ENCODE results near the gene TSPAN17. TPM values are rescaled to one million over a fixed set of nuclear protein-coding genes. Genes with fewer than 3 reads are reported as not detected.
"Not testable (repeated sequence)": the region's sequence is repeated elsewhere in the genome, so short reads cannot be mapped to it uniquely, and the experiment has no call there.

Gene TSPAN17
- total RNA-seq, 1 donor from 2014 or later = 33.9 TPM

DNA sequence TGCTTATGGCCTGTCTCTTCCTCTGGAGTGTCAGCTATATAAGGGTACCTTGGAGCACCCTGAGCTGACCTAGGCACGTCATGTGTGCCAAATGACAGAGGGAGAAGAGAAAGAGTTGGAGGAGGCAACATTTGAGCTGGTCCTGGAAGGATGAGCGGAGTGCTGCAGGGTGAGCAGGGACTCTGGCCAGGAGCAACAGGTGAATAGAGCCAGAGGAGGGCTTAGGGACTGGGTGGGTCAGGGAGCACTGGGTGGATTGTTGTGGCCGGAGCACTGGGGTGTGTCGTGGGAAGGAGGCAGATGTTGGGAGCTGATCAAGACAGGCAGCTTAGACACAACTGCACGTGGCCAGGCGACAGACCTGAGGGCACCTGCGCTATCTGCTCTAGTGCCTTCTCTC lies 43.6 kb downstream of the TSPAN17 start:
- no peak overlapping the region for H3K27ac Mint-ChIP-seq
- no peaks in the 10 kb centered on the region for H3K4me1 Mint-ChIP-seq (ENCODE audit: low read depth)
- DNase-seq (ENCODE audit: low spot score) = no peak
- peaks cover 2% of the 10 kb centered on the region for H3K9me3 Mint-ChIP-seq
- intact Hi-C loops (cut with micrococcal nuclease) = no loop called here
- peaks cover 28% of the 10 kb centered on the region for H3K27me3 Mint-ChIP-seq (ENCODE audit: low read depth)
- H3K36me3 Mint-ChIP-seq (ENCODE audit: low read depth) = no peaks in the 10 kb centered on the region
- H3K4me3 Mint-ChIP-seq (ENCODE audit: low read depth) = no peak overlapping the region

DNA sequence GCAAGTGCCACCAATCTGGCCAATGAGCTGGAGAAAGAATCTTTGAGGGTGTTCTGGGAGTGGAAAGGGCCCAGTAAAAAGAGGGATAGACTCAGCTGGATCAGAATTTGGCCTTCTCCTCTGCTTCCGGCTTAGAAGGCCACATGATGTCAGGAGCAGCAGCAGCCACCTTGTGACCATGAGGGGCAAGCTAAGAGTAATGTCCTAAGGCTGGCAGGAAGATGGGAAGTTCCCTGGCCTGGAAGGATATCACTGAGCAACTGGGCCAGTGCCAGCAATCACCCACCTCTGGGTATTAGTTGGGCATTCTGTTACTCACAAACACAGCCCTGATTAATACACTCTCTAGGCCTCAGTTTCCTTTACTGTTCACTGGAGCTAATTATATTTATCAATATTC lies 44.2 kb downstream of the TSPAN17 start:
- intact Hi-C loops (cut with micrococcal nuclease) = no loop called here
- H3K36me3 Mint-ChIP-seq (ENCODE audit: low read depth) = no peaks in the 10 kb centered on the region
- H3K4me1 Mint-ChIP-seq (ENCODE audit: low read depth) = no peaks in the 10 kb centered on the region
- no peak for DNase-seq (ENCODE audit: low spot score)
- H3K9me3 Mint-ChIP-seq = no peaks in the 10 kb centered on the region
- H3K27ac Mint-ChIP-seq = no peak overlapping the region
- peaks cover 28% of the 10 kb centered on the region for H3K27me3 Mint-ChIP-seq (ENCODE audit: low read depth)
- no peak overlapping the region for H3K4me3 Mint-ChIP-seq (ENCODE audit: low read depth)

DNA sequence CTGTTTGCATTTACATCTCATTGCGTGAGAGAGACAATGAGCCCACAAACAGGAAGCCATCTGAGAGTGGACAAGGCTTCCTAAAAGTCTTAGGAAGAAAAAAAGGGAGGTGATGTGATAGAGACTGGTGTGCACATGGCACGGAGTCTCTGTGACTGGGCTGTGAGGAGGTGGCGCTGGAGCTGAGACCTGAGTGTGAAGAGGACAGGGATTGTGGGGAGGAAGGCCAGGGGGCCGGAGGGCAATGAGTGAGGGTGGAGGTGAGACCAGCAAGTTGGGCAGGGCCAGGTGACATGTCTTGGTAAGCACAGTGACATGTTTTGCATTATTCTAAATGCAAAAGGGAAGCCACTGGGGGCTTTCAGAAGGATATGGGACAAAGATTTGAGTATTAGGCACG lies 45.0 kb downstream of the TSPAN17 start:
- intact Hi-C loops (cut with micrococcal nuclease) = no loop called here
- no peak overlapping the region for H3K27ac Mint-ChIP-seq
- H3K9me3 Mint-ChIP-seq = no peaks in the 10 kb centered on the region
- no peaks in the 10 kb centered on the region for H3K4me1 Mint-ChIP-seq (ENCODE audit: low read depth)
- no peaks in the 10 kb centered on the region for H3K36me3 Mint-ChIP-seq (ENCODE audit: low read depth)
- DNase-seq (ENCODE audit: low spot score) = no peak
- no peak overlapping the region for H3K4me3 Mint-ChIP-seq (ENCODE audit: low read depth)
- peaks cover 36% of the 10 kb centered on the region for H3K27me3 Mint-ChIP-seq (ENCODE audit: low read depth)

DNA sequence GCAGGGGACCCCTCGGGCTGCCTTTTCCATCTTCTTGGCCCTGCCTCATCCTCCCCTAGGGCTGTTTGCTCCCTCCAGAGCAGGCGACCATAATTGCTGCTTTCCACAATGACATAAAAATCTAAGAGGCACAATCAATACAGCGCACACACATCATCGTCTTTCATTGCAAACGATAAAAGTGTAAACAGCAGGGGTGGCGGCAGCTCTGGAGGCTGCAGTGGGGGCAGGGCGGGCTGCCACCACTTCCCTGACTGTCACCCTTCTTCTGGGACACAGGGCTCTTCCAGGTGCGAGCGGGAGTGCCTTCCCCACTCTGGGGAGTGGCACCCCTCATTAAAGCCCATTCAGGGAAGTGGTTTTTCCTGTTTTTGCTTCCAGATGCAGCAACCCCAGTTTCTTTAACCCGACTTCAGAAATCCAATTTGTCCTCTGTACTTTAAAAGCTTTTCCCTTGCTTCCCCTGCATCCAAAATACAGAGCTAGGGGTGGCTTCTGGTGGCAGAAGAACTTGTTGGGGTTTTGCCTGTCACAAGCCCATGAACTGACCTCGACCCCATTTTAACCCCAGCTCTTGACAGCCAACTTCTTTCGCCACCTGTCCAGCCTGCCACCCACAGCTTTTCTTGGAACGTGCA lies 45.7 kb downstream of the TSPAN17 start:
- no peaks in the 10 kb centered on the region for H3K4me1 Mint-ChIP-seq (ENCODE audit: low read depth)
- no peaks in the 10 kb centered on the region for H3K36me3 Mint-ChIP-seq (ENCODE audit: low read depth)
- no peak overlapping the region for H3K27ac Mint-ChIP-seq
- no peak for DNase-seq (ENCODE audit: low spot score)
- peaks cover 41% of the 10 kb centered on the region for H3K27me3 Mint-ChIP-seq (ENCODE audit: low read depth)
- H3K4me3 Mint-ChIP-seq (ENCODE audit: low read depth) = no peak overlapping the region
- no peaks in the 10 kb centered on the region for H3K9me3 Mint-ChIP-seq
- intact Hi-C loops (cut with micrococcal nuclease) = no loop called here

DNA sequence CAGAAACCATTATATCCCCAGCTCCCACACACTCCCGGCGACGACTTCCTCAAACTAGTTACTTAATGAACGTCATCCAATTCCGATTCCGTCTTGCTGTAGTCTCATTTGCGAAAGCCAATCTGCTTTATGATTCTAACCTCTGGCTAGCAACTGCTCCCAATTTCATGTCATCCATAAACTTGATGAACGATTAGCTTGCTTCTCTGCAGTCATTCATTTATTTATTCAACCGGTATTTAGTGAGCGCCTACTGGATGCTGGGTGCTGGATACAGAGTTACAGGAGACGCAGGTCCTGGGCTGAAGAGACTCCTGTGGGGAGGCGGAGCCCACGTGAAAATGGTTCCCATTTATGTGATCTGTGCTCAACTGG lies 46.2 kb downstream of the TSPAN17 start:
- Mint-ChIP-seq H3K27me3 (ENCODE audit: low read depth) (peaks cover 45% of the 10 kb centered on the region), H3K4me3 (ENCODE audit: low read depth) (no peak overlapping the region), H3K4me1 (ENCODE audit: low read depth) (no peaks in the 10 kb centered on the region), H3K9me3 (no peaks in the 10 kb centered on the region), H3K27ac (no peak overlapping the region), H3K36me3 (ENCODE audit: low read depth) (no peaks in the 10 kb centered on the region)
- intact Hi-C loops (cut with micrococcal nuclease) = no loop called here
- no peak for DNase-seq (ENCODE audit: low spot score)

DNA sequence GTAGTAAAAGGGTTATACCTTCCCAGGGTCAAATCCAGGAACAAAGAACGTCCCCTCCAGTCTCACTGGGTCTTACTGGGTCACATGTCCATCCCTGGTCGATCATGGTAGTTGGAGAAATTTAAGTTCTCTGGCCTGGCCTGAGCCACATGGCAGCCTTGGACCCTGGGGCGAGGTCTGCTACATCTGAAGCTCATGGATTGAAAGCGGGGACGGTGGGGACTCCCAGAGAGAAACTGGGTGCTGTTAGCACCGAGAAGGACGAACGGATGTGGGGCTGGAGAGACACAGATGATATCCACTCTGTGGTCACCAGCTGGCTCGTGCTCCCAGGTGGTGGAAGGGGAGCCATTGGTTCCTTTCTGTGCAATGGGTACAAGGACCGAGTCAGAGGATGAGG lies 46.9 kb downstream of the TSPAN17 start:
- Mint-ChIP-seq H3K4me3 (ENCODE audit: low read depth) (no peak overlapping the region), H3K9me3 (no peaks in the 10 kb centered on the region), H3K36me3 (ENCODE audit: low read depth) (no peaks in the 10 kb centered on the region), H3K27me3 (ENCODE audit: low read depth) (peaks cover 47% of the 10 kb centered on the region), H3K27ac (no peak overlapping the region), H3K4me1 (ENCODE audit: low read depth) (no peaks in the 10 kb centered on the region)
- no peak for DNase-seq (ENCODE audit: low spot score)
- intact Hi-C loops (cut with micrococcal nuclease) = no loop called here

DNA sequence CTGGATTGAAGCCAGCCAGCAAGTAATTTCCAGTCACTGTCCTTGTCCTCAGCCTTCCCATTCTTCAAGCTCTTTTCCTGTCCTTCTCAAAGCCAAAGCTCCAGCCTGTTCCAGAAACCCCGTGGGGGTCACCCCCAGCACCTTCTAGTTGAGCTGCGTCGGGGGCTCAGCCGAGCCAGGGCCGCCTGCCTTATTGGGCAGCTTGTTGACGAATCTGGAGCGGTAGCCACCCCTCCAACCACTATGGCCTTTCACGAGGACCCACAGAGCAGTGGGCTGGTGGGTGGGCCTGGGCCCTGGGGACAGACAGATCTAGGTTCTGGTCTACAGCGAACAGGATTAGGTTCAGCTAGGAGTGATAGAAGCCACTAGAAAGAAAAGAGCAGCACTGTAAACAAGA lies 47.3 kb downstream of the TSPAN17 start:
- no peaks in the 10 kb centered on the region for H3K4me1 Mint-ChIP-seq (ENCODE audit: low read depth)
- no peaks in the 10 kb centered on the region for H3K36me3 Mint-ChIP-seq (ENCODE audit: low read depth)
- H3K27me3 Mint-ChIP-seq (ENCODE audit: low read depth) = peaks cover 47% of the 10 kb centered on the region
- intact Hi-C loops (cut with micrococcal nuclease) = no loop called here
- H3K9me3 Mint-ChIP-seq = no peaks in the 10 kb centered on the region
- no peak overlapping the region for H3K27ac Mint-ChIP-seq
- no peak for DNase-seq (ENCODE audit: low spot score)
- H3K4me3 Mint-ChIP-seq (ENCODE audit: low read depth) = no peak overlapping the region

DNA sequence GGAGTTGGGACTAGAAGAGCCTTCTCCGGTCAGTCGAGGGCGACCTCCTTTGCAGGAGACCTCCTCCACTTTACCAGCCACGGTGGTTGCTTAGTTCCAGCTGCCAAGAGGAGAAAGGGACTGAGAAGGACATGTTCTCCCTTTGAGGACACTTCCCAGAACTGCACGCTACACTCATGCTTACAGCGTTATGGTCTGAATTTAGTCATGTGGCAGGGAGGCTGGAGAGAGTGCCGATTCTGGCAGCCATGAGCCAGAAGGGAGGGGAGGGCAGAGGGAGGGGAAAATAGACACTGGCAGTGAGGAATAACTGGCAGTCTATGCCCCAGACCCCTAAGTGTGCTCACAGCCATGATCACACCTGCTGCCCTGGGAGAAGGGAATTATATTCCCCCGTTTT lies 47.8 kb downstream of the TSPAN17 start:
- intact Hi-C loops (cut with micrococcal nuclease) = no loop called here
- H3K9me3 Mint-ChIP-seq = no peaks in the 10 kb centered on the region
- no peak overlapping the region for H3K4me3 Mint-ChIP-seq (ENCODE audit: low read depth)
- no peak overlapping the region for H3K27ac Mint-ChIP-seq
- no peak for DNase-seq (ENCODE audit: low spot score)
- H3K27me3 Mint-ChIP-seq (ENCODE audit: low read depth) = peaks cover 49% of the 10 kb centered on the region
- H3K4me1 Mint-ChIP-seq (ENCODE audit: low read depth) = no peaks in the 10 kb centered on the region
- H3K36me3 Mint-ChIP-seq (ENCODE audit: low read depth) = no peaks in the 10 kb centered on the region

DNA sequence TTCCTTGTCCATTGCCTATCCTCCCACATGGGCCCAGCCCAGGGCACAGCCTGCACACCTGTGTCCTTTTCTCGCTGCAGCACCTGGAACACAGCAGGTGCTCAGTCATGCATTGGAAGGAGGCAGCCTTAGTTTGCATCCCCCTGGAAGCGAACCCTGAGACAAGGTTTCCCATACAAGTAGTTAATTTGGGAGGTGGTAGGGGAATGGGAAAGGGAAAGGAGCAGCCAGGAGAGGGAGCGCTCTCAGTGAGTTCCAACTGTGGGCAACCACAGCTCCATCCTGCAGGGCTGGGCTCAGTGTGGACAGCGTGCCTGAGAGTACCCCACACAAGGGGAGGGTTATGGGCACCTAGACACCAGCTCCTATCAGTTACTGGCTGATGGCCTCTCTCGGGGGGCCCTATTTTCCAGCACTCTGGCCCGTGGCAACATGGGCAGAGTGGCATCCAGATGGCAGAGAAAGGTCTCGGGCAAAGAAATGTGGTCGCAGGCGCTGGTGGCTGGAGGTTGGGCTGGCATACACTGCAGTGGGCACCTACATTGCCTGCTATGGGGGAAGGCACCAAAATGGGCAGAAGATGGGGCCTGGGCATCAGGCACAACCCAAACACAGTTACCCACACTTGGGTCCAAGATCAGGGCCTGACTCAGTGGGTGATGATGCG lies 50.1 kb downstream of the TSPAN17 start:
- no peak overlapping the region for H3K4me3 Mint-ChIP-seq (ENCODE audit: low read depth)
- intact Hi-C loops (cut with micrococcal nuclease) = no loop called here
- H3K4me1 Mint-ChIP-seq (ENCODE audit: low read depth) = no peaks in the 10 kb centered on the region
- no peaks in the 10 kb centered on the region for H3K9me3 Mint-ChIP-seq
- no peak overlapping the region for H3K27ac Mint-ChIP-seq
- H3K36me3 Mint-ChIP-seq (ENCODE audit: low read depth) = no peaks in the 10 kb centered on the region
- H3K27me3 Mint-ChIP-seq (ENCODE audit: low read depth) = peaks cover 44% of the 10 kb centered on the region
- no peak for DNase-seq (ENCODE audit: low spot score)

DNA sequence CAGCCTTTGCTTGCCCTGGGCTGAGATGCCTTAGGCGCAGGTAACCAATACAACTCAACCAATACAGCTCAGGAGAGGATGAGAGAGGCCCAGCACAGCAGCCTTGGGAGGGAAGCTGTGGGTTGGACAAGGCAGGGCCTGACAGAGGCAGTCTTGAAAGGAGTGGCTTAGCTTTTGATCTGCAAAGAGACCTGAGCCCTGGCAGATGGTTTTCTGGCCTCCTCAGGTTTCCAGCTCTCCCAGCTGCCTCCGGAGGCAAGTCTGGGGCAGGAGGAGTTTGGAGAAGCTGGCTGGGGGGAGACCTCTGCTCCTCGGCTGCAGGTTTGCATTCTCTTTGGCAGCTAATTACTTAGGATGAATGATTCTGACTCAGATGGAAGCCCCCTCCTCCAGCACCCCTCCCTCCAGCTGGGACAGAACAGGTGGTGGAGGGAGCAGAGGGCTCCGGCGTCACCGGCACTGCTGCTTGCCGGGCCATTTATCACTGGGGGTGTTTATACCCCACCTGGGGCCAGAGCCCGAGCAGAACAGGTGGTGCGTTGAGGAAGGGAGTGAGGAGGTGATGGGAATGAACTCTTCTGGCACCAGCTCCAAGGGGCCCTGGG lies 50.8 kb downstream of the TSPAN17 start:
- Mint-ChIP-seq H3K27ac (no peak overlapping the region), H3K4me3 (ENCODE audit: low read depth) (no peak overlapping the region), H3K36me3 (ENCODE audit: low read depth) (no peaks in the 10 kb centered on the region), H3K4me1 (ENCODE audit: low read depth) (no peaks in the 10 kb centered on the region), H3K9me3 (no peaks in the 10 kb centered on the region), H3K27me3 (ENCODE audit: low read depth) (peaks cover 40% of the 10 kb centered on the region)
- no peak for DNase-seq (ENCODE audit: low spot score)
- intact Hi-C loops (cut with micrococcal nuclease) = no loop called here

DNA sequence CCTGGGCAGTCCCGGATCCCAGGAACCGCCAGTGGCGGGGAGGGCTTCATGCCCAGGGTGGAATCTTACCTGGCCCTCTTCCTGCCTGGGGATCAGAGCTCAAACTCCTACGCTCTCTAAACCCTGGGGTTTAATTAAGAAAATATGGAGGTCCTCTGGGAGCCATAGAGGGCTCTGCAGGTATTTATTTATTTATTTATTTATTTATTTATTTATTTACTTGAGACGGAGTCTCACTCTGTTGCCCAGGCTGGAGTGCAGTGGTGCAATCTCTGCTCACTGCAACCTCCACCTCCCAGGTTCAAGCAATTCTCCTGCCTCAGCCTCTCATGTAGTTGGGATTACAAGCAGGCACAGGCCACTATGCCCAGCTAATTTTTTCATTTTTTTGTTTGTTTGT lies 52.2 kb downstream of the TSPAN17 start:
- H3K4me3 Mint-ChIP-seq (ENCODE audit: low read depth); H3K27ac Mint-ChIP-seq; intact Hi-C loops (cut with micrococcal nuclease); DNase-seq (ENCODE audit: low spot score); H3K36me3 Mint-ChIP-seq (ENCODE audit: low read depth); H3K4me1 Mint-ChIP-seq (ENCODE audit: low read depth); H3K9me3 Mint-ChIP-seq: not testable (repeated sequence)
- H3K27me3 Mint-ChIP-seq (ENCODE audit: low read depth) = peaks cover 35% of the 10 kb centered on the region

DNA sequence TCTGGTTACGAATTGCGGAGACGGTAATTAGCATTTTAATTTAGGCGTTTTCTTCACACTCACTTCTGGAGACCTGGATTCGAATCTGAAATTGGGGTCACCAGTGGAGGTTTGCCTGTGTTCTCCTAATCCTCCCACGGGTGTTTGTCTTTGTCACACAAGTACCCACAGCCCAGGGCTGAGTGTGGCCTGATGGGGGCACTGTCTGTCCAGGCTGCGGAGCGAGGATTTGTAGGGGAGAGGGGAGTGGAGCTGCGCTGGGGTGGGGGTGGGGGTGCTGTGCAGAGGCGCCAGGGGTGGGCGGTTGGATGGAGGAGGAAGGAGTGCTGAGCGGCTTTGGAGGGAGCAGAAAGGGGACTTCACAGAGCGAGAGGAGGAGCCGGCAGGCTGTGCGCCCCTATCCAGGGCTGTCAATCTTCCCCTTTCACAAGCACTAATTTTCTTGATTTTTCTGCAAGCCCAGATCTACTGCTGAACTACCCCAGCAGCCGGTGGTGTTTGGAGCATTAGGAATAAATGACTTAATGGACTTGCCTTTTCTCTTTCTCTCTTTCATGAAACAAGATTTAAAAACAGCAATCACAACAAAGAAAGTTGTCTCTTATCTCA lies 53.1 kb downstream of the TSPAN17 start:
- intact Hi-C loops (cut with micrococcal nuclease) = no loop called here
- H3K4me3 Mint-ChIP-seq (ENCODE audit: low read depth) = no peak overlapping the region
- no peaks in the 10 kb centered on the region for H3K4me1 Mint-ChIP-seq (ENCODE audit: low read depth)
- no peaks in the 10 kb centered on the region for H3K36me3 Mint-ChIP-seq (ENCODE audit: low read depth)
- no peak for DNase-seq (ENCODE audit: low spot score)
- no peak overlapping the region for H3K27ac Mint-ChIP-seq
- H3K27me3 Mint-ChIP-seq (ENCODE audit: low read depth) = peaks cover 33% of the 10 kb centered on the region
- no peaks in the 10 kb centered on the region for H3K9me3 Mint-ChIP-seq
